IPS DF 4.7 (cell line): Measurements from ENCODE around the gene ANKRD22.

Source experiments
- DNase-seq: peaks from one replicate; pipeline ENCODE4 v3.0.0-alpha.2; 2013; ENCODE audit warnings: low spot score; ENCODE audit errors: extremely low read depth

Gene ANKRD22

GRCh38 chr10:88879534-88880281 lies 28.1 kb upstream of the ANKRD22 start, which contains the start of gene STAMBPL1:
Gene STAMBPL1 (plus strand): TSS chr10:88880245. CDS start chr10:88901709, 21,464 bp downstream.
- no peak for DNase-seq

- no peak for DNase-seq
Measured at GRCh38 chr10:88877298-88877697, 25.7 kb upstream of the ANKRD22 start.

- DNase-seq: no peak
Measured at GRCh38 chr10:88875081-88875480, 23.4 kb upstream of the ANKRD22 start.

DNA sequence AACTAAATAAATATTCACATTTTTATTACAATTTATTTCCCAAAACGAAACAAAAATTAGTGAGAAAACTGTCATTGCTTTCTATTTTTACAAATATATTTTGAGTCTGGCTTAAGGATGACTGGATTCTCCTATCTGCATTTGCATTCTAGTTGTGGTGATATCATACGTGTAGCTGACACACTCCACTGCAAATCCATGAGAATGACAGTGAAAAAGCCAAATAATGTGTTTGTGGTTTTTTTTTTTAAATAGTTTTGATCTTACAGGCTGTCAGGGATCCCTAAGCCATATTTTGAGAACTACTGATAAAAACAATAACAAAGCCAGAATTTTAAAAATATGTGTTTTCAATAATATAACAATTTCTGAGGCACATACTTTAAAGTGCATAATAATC lies 22.6 kb upstream of the ANKRD22 start:
- DNase-seq: no peak

GRCh38 chr10:88873757-88874156 lies 22.1 kb upstream of the ANKRD22 start:
- no peak for DNase-seq

DNA sequence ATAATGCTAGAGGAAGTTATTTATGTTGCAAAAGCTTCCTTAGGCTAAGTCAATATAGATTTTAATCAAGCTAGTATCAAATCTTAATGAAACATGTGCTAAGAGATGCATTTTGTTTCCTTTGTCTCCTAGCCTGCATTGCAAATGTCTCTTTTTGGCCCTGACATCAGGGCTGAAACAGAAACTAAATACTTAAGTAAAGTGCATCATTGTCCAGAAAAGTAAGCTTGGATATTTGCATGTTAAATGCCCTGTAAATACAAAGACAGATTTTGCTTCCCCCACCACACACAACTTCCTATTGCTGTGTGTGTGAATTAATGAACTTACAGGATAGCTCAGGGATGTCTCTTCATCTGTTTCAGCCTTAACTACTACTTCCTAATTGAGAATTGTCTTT lies 18.4 kb upstream of the ANKRD22 start:
- DNase-seq: no peak

GRCh38 chr10:88866454-88866853 lies 14.8 kb upstream of the ANKRD22 start:
- no peak for DNase-seq

- DNase-seq: no peak
Measured at GRCh38 chr10:88865281-88865876, 13.7 kb upstream of the ANKRD22 start.

- no peak for DNase-seq
Measured at GRCh38 chr10:88861036-88861435, 9.4 kb upstream of the ANKRD22 start.

DNA sequence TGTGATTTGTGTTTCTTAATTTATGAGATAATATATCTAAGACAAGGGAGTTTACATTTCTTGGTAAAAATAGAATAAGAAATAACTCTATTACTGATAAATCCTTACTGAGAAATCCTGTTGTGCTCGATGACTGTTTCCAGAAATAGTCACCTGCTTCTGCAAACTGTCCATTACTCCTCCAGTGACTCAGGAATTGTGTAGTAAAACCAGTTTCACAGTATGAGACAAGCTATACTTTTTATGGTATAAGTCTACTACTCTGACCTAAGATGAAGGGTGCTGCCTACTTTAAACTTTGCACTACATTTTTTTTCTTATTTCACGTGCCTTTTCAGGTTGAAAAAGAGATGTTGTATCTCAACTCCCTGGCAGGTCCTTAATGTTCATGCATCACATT lies 6.8 kb upstream of the ANKRD22 start:
- no peak for DNase-seq

DNA sequence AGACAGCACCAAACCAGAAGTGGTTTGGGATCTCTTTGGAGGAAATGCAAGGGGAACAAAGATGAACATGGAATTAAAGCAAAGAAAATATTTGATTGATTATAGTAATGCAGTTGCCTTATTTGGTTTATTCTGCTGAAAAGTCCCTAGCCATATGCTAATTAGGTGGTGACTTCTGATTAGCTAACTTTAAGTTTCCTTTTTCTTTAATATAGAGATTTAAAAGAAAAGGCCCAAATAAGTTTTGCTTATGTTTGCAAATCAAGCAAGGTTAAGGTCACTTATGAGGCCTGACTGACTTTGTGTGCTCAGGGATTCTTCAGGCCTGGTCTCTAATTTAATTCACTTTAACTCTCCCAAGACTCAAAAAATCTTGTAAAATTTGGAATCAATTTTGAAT lies 6.2 kb upstream of the ANKRD22 start:
- DNase-seq: no peak

DNA sequence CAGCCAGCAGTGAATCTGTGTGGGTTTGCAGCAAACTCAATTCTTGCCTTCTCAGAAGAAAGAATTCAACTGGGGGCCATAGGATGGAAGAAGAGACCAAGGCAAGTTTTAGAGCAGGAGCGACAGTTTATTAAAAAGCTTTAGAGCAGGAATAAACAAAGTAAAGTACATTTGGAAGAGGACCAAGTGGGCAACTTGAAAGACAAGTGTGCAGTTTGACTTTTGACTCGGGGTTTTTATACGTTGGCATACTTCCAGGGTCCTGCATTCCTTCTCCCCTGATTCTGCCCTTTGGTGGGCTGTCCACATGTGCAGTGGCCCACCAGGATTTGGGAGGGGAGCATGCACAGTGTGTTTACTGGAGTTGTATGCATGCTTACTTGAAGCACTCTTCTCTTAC lies 3.0 kb upstream of the ANKRD22 start:
- DNase-seq: no peak

- no peak for DNase-seq
Measured at GRCh38 chr10:88853155-88853881, 1.7 kb upstream of the ANKRD22 start.

GRCh38 chr10:88852327-88852726 lies 683 bp upstream of the ANKRD22 start:
- no peak for DNase-seq

GRCh38 chr10:88850712-88851111 lies 932 bp downstream of the ANKRD22 start:
- DNase-seq: no peak

DNA sequence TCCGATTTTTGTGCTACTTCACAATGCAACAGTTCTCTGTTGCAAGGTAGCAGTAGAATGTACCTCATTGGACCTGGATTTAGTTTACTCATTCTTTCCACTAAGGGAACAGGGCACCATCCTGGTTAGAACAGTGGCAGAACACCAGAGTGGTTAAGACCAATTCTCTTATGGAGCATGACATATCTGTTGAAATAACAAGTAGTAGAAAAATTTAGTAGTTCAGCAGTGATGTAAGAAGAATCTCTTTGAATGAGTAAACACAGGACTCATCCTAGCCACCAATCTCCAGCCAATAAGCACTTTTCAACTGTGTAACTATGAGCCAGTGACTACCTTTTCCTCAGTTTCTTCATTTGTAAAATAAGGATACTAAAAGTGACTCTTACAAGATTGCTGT lies 2.4 kb downstream of the ANKRD22 start:
- DNase-seq: no peak

DNA sequence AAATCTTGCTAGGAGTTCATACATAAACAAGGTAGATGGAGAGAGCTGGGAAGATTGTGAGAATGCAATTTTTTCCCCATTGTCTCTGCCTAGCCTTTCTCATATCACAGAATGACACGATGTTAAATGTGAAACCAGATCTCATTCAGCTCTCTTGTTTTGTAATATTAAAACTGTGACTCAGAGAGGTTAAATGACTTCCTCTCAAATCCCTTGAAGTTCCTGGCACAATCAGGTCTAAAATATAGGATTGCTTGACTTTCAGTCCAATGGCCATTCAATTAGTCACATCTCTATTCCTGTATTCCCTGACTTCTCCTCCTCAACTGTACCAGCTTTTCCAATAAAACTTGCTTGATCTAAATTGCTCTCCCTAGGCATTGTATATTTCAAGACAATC lies 3.1 kb downstream of the ANKRD22 start:
- DNase-seq: no peak

- no peak for DNase-seq
Measured at GRCh38 chr10:88843171-88843570, 8.5 kb downstream of the ANKRD22 start.

- no peak for DNase-seq
Measured at GRCh38 chr10:88841316-88842111, 10.1 kb downstream of the ANKRD22 start.

DNA sequence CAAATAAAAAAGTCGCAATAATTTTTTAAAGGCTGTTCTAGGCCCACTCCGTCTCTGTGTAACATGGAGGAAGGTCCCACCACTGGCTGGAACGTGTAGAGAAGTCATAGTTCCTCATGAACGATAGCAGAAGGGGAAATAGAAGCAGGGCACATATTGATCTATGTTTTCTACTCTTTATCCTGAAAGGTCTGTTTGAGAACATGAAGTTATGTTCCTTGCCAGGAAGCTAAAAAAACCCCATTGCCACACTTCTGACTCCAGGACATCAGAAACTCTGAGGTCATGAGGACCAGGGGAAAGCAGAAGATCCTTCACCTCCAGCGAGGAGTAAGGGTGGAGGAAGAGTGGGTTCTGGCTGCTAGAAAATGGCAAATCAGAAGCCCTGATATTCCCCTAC lies 10.8 kb downstream of the ANKRD22 start:
- no peak for DNase-seq

DNA sequence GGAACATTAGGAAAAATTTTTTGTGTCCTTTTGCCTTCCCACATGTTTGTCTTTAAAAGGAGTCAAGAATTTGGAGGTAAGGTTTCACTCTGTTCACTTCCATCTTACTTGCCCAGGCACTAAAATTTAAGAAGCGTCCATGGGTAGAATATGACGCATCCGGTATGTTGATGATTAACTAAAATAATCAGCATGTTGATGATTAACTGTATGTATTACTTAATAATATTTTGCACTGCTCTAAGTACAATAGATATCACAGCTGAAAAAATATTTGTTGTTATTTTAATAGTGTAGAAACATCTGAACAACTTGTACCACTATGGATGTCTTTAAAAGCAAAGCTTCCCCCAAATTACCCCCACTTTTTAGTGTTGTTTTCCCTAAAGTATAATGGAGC lies 11.5 kb downstream of the ANKRD22 start:
- no peak for DNase-seq
